ENCODE results near the gene DCHS2.

Gene DCHS2

DNA sequence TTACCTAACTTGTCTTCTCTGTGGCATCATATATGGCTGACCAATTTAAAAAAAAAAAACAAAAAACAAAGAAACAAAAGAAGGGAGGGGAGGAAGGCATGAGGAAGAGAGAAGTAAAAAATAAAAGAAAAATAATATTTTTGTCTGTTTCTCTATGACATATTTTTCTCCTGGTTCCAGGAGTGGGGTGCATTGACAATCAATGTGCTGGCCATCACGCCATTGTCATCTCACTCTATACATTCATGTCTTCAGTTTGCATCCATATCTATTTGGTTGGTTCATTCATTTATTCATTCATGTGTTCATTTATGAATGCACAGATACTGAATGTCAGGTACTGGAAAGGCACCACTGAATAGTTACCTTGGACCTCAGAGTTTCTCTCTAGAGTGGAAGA lies 183.4 kb downstream of the DCHS2 start:
- Histone ChIP-seq H3K36me3 (ENCODE audit: insufficient read depth, low read length) (no peaks in the 10 kb centered on the region), H3K4me3 (ENCODE audit: low read length) (no peak overlapping the region), H3K9me3 (replicated peaks; ENCODE audit: low read length) (no peaks in the 10 kb centered on the region), H3K4me1 (ENCODE audit: control insufficient read depth, insufficient read depth, low read length) (no peaks in the 10 kb centered on the region), H3K27me3 (ENCODE audit: control insufficient read depth, insufficient read depth, low read length) (no peaks in the 10 kb centered on the region), H3K9ac (ENCODE audit: low read depth, low read length) (no peak overlapping the region), H3K4me2 (ENCODE audit: low read length) (no peak overlapping the region)

GRCh38 chr4:154307451-154307850 lies 184.1 kb downstream of the DCHS2 start:
- Histone ChIP-seq H3K4me2 (ENCODE audit: low read length) (no peak overlapping the region), H3K27me3 (ENCODE audit: control insufficient read depth, insufficient read depth, low read length) (no peaks in the 10 kb centered on the region), H3K36me3 (ENCODE audit: insufficient read depth, low read length) (no peaks in the 10 kb centered on the region), H3K9me3 (replicated peaks; ENCODE audit: low read length) (no peaks in the 10 kb centered on the region), H3K9ac (ENCODE audit: low read depth, low read length) (no peak overlapping the region), H3K4me1 (ENCODE audit: control insufficient read depth, insufficient read depth, low read length) (no peaks in the 10 kb centered on the region), H3K4me3 (ENCODE audit: low read length) (no peak overlapping the region)

DNA sequence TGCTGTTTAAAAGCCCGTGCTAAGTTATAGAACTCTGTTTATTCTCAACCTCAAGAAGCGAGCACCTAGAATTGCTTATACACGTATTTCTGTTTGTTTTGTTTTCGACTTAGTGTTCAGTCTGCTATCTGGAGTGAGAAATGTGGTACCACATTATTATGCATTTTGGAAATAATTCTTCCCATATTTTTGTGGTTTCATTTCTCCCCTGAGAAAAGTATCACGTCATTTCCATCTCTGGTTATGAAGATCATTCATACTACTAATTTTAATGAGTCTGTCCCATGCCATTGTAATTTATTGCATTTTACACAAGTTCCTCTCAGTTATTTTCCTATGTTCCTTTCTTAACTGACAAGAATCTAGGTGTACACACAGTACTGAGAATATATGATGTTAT lies 186.0 kb downstream of the DCHS2 start:
- Histone ChIP-seq H3K9ac (ENCODE audit: low read depth, low read length) (no peak overlapping the region), H3K9me3 (replicated peaks; ENCODE audit: low read length) (no peaks in the 10 kb centered on the region), H3K4me3 (ENCODE audit: low read length) (no peak overlapping the region), H3K4me1 (ENCODE audit: control insufficient read depth, insufficient read depth, low read length) (no peaks in the 10 kb centered on the region), H3K36me3 (ENCODE audit: insufficient read depth, low read length) (no peaks in the 10 kb centered on the region), H3K4me2 (ENCODE audit: low read length) (no peak overlapping the region), H3K27me3 (ENCODE audit: control insufficient read depth, insufficient read depth, low read length) (no peaks in the 10 kb centered on the region)

GRCh38 chr4:154304679-154305078 lies 186.9 kb downstream of the DCHS2 start:
- Histone ChIP-seq H3K27me3 (ENCODE audit: control insufficient read depth, insufficient read depth, low read length) (no peaks in the 10 kb centered on the region), H3K4me1 (ENCODE audit: control insufficient read depth, insufficient read depth, low read length) (no peaks in the 10 kb centered on the region), H3K4me3 (ENCODE audit: low read length) (no peak overlapping the region), H3K4me2 (ENCODE audit: low read length) (no peak overlapping the region), H3K36me3 (ENCODE audit: insufficient read depth, low read length) (no peaks in the 10 kb centered on the region), H3K9ac (ENCODE audit: low read depth, low read length) (no peak overlapping the region), H3K9me3 (replicated peaks; ENCODE audit: low read length) (no peaks in the 10 kb centered on the region)

DNA sequence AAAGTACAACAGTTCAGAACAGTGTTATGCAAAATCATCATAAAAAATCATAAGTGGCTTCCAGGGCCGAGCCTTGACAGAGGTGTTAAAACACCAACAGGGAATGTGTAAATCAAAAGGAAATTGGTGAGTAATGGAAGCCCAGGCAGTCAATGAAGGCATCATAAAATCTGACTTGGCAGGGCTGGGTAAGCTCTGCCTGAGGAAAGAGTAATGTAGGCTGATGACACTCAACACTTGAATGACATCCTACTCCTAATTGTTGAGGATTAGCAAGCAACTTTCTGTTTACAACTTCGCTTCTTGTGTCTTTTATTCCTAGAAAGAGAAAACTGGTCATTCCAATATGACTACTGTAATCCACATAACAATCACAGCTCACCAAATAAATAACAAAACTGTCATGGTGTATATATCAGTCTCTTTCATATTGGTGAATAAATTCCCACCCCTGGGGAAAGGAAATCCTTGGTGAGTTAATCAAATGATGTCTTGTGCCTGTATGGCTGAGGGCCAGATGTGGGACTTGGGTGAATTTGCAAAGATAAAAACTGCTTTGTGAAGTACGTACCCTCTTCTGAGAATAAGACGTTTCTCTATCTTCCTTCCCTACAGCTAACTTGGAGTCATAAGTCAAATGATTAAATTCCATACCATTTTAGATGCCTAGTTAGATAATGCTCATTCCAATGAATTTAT lies 196.8 kb downstream of the DCHS2 start:
- no peaks in the 10 kb centered on the region for H3K4me1 ChIP-seq (ENCODE audit: control insufficient read depth, insufficient read depth, low read length)
- H3K9me3 ChIP-seq (replicated peaks; ENCODE audit: low read length) = no peaks in the 10 kb centered on the region
- H3K36me3 ChIP-seq (ENCODE audit: insufficient read depth, low read length) = no peaks in the 10 kb centered on the region
- H3K4me2 ChIP-seq (ENCODE audit: low read length) = no peak overlapping the region
- H3K9ac ChIP-seq (ENCODE audit: low read depth, low read length) = no peak overlapping the region
- H3K27me3 ChIP-seq (ENCODE audit: control insufficient read depth, insufficient read depth, low read length) = no peaks in the 10 kb centered on the region
- H3K4me3 ChIP-seq (ENCODE audit: low read length) = no peak overlapping the region

DNA sequence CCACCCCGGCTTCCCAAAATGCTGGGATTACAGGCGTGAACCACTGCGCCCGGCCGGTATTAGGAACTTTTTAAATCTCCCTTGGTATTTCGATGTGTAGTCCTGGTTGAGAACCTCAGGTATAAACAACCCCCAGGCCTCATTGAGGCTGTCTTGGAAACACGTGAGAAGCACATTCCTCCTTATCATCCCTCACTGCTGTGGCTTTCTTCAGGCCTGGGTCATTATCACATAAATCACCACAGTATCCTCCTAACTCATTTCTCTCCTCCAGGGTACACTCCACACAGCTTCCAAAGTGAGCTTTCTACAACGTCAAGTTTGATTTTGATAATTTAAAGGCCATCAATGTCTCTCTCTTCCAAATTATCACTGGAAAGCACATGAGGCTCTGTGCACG lies 198.2 kb downstream of the DCHS2 start:
- Histone ChIP-seq H3K36me3 (ENCODE audit: insufficient read depth, low read length) (no peaks in the 10 kb centered on the region), H3K4me1 (ENCODE audit: control insufficient read depth, insufficient read depth, low read length) (no peaks in the 10 kb centered on the region), H3K27me3 (ENCODE audit: control insufficient read depth, insufficient read depth, low read length) (no peaks in the 10 kb centered on the region), H3K4me3 (ENCODE audit: low read length) (no peak overlapping the region), H3K9me3 (replicated peaks; ENCODE audit: low read length) (no peaks in the 10 kb centered on the region), H3K9ac (ENCODE audit: low read depth, low read length) (no peak overlapping the region), H3K4me2 (ENCODE audit: low read length) (no peak overlapping the region)

- no peak overlapping the region for H3K4me3 ChIP-seq (ENCODE audit: low read length)
- no peaks in the 10 kb centered on the region for H3K27me3 ChIP-seq (ENCODE audit: control insufficient read depth, insufficient read depth, low read length)
- no peak overlapping the region for H3K9ac ChIP-seq (ENCODE audit: low read depth, low read length)
- no peaks in the 10 kb centered on the region for H3K36me3 ChIP-seq (ENCODE audit: insufficient read depth, low read length)
- no peaks in the 10 kb centered on the region for H3K4me1 ChIP-seq (ENCODE audit: control insufficient read depth, insufficient read depth, low read length)
- H3K4me2 ChIP-seq (ENCODE audit: low read length) = no peak overlapping the region
- no peaks in the 10 kb centered on the region for H3K9me3 ChIP-seq (replicated peaks; ENCODE audit: low read length)
These were observed 199.0 kb downstream of the DCHS2 start for GRCh38 chr4:154292589-154292988.

DNA sequence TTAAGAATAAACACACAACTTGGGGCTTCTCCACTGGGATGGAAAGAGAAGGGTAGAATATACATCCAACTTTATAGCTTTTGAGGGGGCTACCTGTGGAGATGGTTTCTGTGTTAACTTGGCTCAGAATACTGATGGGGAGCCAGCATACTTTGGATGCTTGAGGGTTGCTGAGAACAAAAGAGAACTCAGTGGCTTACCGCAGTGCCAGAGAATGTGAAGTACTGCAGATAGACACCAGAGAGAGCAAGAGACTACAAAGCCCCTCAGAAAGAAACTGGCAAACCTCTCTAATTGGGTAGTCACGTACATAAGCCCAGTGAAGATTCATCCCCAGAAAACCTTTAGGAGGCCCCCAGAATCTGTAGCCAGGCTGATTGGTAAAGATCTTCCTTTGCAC lies 214.4 kb downstream of the DCHS2 start:
- Histone ChIP-seq H3K27me3 (ENCODE audit: control insufficient read depth, insufficient read depth, low read length) (no peaks in the 10 kb centered on the region), H3K4me1 (ENCODE audit: control insufficient read depth, insufficient read depth, low read length) (no peaks in the 10 kb centered on the region), H3K36me3 (ENCODE audit: insufficient read depth, low read length) (no peaks in the 10 kb centered on the region), H3K4me2 (ENCODE audit: low read length) (no peak overlapping the region), H3K9me3 (replicated peaks; ENCODE audit: low read length) (no peaks in the 10 kb centered on the region), H3K4me3 (ENCODE audit: low read length) (no peak overlapping the region), H3K9ac (ENCODE audit: low read depth, low read length) (no peak overlapping the region)

DNA sequence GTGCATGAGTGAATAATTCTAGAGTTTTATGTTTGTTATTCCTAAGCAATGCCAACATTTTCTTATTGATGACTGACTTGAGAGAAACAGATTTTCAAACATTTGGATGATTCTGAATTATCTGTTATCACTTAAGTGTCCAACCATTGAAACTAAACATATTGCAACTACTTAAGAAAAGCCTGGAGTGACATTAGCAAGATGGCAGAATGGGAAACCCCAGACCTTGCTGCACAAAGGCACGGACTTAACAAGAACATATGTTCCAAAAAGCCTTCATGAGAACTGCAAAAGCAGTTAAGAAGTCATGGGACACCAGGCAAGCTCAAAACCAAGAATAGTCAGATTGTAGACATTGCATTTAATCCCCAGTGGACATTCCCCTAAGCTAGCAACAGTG lies 215.1 kb downstream of the DCHS2 start:
- Histone ChIP-seq H3K9ac (ENCODE audit: low read depth, low read length) (no peak overlapping the region), H3K4me2 (ENCODE audit: low read length) (no peak overlapping the region), H3K4me3 (ENCODE audit: low read length) (no peak overlapping the region), H3K27me3 (ENCODE audit: control insufficient read depth, insufficient read depth, low read length) (no peaks in the 10 kb centered on the region), H3K36me3 (ENCODE audit: insufficient read depth, low read length) (no peaks in the 10 kb centered on the region), H3K9me3 (replicated peaks; ENCODE audit: low read length) (no peaks in the 10 kb centered on the region), H3K4me1 (ENCODE audit: control insufficient read depth, insufficient read depth, low read length) (no peaks in the 10 kb centered on the region)

DNA sequence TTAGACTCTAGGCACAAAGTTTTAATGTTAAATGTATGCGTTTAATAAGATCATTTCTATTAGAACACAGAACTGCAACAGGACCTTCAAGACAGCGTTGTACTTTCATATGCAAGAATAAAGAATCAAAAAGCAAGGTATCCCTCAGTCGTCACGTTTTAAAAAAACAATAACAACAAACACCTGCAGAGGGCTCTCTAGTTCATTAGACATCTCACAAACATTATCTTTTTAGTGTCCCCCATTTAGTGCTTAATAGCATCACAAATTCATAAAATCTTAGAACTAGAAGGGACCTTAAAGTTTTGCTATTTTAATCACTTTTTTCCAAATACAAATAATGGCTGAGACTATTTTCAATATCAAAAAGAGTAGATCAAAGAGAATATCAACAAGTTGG lies 236.6 kb downstream of the DCHS2 start:
- Histone ChIP-seq H3K36me3 (ENCODE audit: insufficient read depth, low read length) (no peaks in the 10 kb centered on the region), H3K4me2 (ENCODE audit: low read length) (no peak overlapping the region), H3K9me3 (replicated peaks; ENCODE audit: low read length) (no peaks in the 10 kb centered on the region), H3K4me3 (ENCODE audit: low read length) (no peak overlapping the region), H3K27me3 (ENCODE audit: control insufficient read depth, insufficient read depth, low read length) (no peaks in the 10 kb centered on the region), H3K9ac (ENCODE audit: low read depth, low read length) (no peak overlapping the region), H3K4me1 (ENCODE audit: control insufficient read depth, insufficient read depth, low read length) (no peaks in the 10 kb centered on the region)

GRCh38 chr4:154234576-154234975 lies 257.0 kb downstream of the DCHS2 start:
- Histone ChIP-seq H3K4me3 (ENCODE audit: low read length) (no peak overlapping the region), H3K9me3 (replicated peaks; ENCODE audit: low read length) (no peaks in the 10 kb centered on the region), H3K36me3 (ENCODE audit: insufficient read depth, low read length) (no peaks in the 10 kb centered on the region), H3K4me2 (ENCODE audit: low read length) (no peak overlapping the region), H3K27me3 (ENCODE audit: control insufficient read depth, insufficient read depth, low read length) (no peaks in the 10 kb centered on the region), H3K9ac (ENCODE audit: low read depth, low read length) (no peak overlapping the region), H3K4me1 (ENCODE audit: control insufficient read depth, insufficient read depth, low read length) (no peaks in the 10 kb centered on the region)

DNA sequence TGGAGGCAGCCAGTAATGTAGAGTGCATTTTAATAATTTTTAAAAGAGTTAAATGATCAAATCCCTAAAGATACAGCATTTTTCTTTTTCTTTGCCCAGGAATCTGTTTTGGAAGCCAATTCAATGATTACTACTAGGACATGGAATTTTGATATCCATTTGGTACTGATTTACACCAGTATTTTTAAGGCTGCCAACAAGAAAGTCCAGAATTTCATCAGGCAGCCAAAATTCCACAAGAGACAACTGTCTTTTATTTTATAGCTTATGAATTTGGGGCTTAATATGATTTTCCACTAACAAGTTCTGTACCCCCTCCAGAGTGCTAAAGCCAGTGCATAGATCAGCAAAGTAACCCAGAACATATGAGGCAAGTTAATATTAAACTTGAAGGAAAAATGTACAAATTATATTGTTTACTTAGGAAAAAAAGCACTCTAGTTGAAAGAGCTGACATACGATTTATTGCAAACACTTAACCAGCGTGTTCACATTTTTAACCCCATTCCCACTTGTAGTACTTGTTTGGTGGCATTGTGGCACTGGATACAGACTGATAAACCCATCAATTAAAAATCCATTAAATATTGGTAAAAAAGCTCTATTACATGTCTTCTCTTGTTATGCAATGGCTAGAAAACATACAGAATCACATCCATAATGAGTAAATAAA lies 259.7 kb downstream of the DCHS2 start:
- no peak overlapping the region for H3K4me3 ChIP-seq (ENCODE audit: low read length)
- no peaks in the 10 kb centered on the region for H3K36me3 ChIP-seq (ENCODE audit: insufficient read depth, low read length)
- no peaks in the 10 kb centered on the region for H3K27me3 ChIP-seq (ENCODE audit: control insufficient read depth, insufficient read depth, low read length)
- no peaks in the 10 kb centered on the region for H3K4me1 ChIP-seq (ENCODE audit: control insufficient read depth, insufficient read depth, low read length)
- no peak overlapping the region for H3K4me2 ChIP-seq (ENCODE audit: low read length)
- H3K9ac ChIP-seq (ENCODE audit: low read depth, low read length) = no peak overlapping the region
- no peaks in the 10 kb centered on the region for H3K9me3 ChIP-seq (replicated peaks; ENCODE audit: low read length)

All from skeletal muscle satellite cell (primary cell).